COR-L47 (cell line): ENCODE results near the gene DNAJC11.

Source experiments
- DNase-seq: peaks from one replicate; lab custom pipeline; 2025; lab: John Stamatoyannopoulos, UW

DNAJC11 gene

DNA sequence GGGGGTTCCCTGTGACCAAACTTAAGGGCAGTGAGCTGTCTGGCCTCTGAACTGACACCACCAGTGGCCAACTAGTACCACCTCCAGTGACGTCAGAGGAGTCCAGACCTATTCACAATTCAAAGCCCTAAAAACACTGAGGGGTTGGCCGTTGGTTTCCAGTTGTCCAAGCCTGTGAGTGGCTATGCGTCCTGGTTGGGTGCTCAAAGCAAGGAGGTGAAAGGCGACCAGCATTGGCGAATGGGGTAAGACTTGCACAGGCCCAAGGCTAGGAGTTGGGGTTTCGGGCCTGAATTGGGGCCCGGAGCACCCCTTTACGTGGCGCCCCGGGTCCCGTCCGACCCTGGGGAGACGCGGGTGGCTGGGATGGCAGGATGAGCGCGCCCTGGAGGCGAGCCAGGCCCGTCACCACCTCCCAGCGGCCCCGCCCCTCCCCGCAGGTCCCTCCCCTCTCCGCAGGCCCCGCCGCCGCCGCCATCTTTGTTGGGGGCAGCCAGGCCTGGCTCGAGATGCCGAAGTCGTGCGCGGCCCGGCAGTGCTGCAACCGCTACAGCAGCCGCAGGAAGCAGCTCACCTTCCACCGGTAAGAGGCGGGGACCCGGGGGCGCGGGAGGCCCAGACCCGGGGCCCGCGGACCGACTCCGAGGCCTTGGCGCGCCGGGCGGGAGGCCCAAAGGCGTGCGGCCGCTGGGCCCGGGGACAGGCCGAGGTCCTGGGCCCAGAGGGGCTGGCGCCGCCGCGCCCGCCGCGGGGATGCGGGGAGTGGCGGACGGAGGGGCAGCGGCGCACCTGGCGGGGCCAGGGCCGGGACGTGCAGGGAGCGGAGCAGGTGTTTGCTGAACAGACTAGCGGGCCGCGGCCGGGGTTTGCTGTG lies 76.7 kb downstream of the DNAJC11 start, which contains the start of gene THAP3:
Gene THAP3, plus strand, starts transcription at position 159 of the 874 bp plus-strand sequence. Its CDS starts 351 bp downstream, at position 510.
- peak; percentile 83 for DNase-seq

GRCh38 chr1:6623269-6623965 lies 78.2 kb downstream of the DNAJC11 start:
- DNase-seq, result no peak

GRCh38 chr1:6622396-6623152 lies 79.0 kb downstream of the DNAJC11 start:
- no peak for DNase-seq

- no peak for DNase-seq
Measured at GRCh38 chr1:6621429-6622391, 79.9 kb downstream of the DNAJC11 start.

DNA sequence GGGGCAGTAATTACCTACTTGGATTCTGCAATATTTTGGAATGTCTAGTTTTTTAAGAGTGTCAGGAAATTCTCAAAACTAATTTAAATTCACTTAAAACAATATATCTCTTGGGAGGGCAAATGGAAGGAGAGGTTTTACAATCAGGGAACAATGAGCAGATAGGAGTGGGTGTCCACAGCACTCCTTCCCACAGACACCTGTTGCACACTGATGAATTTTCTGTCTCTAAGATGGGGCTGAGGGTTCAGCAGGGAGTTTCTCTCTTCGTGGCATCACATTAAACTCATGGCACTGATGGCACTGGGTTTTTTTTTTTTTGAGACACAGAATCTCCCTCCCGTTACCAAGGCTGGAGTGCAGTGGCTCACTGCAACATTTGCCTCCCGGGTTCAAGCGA lies 82.6 kb downstream of the DNAJC11 start:
- DNase-seq, result no peak

DNA sequence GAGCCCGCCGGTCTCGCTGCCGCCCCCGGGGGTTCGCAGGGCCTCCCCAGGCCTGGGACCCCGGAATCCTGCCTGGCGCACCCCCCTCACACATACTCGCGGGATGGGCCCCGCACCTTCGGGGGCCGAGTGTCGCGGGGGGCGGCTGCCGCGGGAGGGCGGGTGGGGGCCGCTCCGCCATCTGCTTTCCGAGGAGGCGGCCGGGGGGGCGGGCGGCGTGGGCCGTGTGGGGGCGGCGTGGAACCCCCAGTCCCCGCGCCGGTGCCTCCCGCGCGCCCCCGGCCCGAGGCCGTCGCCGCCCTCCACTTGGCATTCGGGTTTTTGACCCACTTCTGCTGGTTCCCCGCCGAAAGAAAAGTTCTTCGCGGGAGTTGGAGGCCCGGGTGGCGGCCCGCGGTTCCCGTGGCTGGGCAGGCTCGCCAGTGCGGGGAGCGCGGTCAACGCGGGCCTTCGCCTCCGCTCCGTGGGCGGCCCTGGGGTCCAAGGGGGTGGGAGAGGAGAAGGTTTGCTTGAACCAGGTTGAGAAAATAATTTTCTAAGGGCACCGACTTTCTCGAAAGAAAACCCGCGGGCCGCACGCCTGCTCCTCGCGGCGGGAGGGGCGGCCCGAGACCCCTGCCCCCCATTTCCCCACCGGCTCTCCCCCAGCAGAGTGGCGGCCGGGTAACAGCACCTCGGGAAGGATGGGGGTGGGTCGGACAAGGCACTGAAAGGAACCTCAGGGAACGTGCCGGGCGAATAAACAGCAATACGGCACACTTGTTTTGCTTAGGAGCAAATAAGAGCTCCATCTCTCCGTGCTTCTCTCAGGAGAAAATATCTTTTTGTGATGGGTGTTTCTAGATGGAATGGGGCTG lies 86.5 kb downstream of the DNAJC11 start:
- no peak for DNase-seq

DNA sequence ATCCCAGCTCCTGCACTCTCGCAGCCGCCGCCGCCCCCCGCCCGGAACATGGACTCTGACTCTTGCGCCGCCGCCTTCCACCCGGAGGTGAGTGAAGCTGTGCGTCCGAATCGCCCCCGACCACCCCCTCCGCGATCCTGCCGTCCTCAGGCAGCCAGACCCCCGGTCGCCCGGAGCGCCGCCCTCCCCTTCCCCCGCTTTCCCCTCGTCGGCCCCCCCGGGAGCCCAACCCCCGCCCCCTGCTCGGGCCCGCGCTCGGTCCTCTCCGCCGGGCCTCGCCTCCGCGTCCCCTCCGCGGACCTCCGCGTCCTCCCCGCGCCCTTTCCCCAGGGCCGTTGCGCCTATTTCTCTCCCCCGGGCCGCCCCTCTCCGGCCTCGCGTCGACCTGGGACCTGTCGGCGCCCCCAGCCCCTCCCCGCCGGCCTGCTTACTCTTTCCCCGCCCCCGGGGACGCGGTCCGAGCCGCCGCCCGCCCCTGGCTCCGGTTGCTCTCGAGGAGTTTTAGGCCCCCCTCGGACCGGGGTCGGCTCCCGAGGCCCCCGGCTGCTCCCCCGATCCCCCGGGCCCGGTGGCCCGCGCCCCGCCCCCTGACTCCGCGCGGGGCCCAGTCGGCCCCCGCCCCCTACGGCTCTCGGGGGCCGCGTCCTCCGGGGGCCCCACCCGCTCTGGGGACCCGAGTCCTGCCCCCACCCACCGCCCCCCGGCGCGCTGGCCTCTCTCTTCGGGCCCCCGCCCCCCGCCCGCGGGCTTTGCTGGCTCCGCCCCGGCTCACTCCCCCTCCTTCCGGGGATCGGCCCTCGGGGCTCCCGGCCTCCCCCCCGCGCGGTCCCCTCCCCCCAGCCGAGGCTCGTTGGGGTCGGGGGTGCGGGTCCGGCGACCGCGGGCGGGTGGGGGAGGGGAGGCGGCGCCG lies 87.3 kb downstream of the DNAJC11 start:
- no peak for DNase-seq

GRCh38 chr1:6613361-6614018 lies 88.1 kb downstream of the DNAJC11 start, which contains the start of gene PHF13:
PHF13 (plus strand) TSS chr1:6613731; CDS start chr1:6614067, 336 bp downstream.
- DNase-seq, result peak; percentile 99

DNA sequence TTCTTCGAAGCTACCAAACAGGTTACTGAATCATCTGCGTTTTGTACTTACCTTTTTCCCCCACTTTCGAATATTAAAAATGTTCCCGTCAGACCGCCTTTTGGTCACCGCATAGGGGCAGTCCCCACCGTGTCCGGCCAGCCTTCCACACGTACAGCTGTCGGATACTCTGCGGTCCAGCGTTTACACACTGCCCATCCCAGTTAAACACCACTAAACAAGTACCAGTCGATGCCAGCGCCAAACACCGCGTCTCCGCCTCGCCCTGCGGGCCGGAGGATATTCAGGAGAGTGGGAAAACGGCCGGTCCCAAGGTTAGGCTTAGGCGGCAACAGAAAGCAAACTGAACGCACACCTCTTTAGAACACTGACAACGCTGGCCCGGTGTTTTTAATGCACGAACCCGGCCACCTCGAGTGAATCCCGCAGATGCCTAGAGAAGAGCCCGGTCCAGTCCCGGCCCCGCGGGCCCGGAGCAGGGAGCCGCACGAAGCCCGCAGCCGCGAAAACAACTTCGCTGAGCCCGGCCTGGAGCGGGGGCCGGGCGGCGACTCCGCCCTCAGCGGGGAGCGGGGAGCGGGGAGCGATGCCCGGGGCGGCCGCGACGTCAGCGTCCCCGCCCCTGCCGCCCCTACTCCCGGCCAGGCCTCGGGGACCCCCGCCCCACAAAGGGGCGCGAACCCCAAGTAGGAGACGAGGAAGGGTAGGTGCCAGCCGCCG lies 88.8 kb downstream of the DNAJC11 start:
- peak; percentile 38 for DNase-seq

DNA sequence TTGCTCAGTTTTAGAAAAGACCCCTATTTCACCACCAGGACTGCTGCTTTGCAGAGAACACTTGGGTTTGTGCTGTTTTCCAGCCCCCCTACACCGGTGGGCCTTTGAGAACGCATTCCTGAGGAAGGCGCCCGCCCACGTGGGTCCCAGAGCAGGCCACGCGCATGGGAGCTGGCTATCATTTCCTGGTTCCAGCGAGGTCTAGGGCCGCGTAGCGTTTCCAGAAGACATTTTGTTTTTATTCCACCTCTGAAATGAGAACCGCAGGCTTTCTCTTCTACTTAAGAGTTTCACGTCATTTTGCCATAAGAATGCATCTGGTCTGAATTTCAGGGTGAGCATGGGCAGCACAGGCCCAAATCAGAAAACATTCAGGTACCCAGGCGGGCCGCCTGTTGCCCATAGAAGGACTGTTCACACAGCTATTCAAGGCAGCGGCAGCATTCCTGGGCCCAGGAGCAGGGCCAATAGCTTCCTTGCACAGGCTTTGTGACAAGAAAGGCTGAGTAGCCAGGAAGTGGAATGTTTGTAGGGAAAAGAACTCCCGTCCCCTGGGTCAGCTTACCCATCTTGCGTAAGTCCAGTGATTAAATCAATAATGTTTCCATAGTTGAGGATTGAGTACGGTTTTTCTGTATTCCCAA lies 97.6 kb downstream of the DNAJC11 start:
- no peak for DNase-seq

DNA sequence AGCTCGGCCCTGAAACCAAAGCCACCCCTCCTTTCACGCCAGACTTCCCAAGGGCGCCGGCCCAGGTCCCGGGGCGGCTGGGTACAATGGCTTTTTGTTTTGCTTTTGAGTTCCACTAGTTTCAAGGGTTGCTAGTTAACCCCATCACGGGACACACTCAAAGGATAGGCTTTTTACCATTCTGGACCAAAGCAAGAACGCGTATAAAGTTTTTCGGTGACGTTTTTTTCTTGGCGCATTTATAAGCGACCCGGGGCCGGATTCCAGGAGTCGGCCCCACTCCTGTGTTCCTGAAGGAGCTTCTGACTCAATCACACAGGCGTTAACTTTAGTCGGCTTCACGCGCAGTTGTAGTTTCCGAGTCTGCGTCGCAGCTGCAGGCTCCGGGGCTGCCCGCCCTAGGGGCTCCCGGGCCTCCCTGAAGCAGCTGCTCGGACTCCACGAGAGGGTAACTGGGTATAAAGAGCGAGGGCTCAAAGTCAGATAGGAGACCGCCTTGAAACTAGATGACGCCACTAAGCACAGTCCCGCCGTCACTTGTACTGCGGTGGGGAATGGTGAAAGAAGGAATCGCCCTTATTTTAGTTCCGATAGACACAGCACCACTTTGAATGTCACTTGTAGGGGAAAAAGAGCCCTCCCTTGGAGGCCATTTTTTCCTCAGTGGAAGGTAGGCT lies 98.2 kb downstream of the DNAJC11 start:
- no peak for DNase-seq

DNA sequence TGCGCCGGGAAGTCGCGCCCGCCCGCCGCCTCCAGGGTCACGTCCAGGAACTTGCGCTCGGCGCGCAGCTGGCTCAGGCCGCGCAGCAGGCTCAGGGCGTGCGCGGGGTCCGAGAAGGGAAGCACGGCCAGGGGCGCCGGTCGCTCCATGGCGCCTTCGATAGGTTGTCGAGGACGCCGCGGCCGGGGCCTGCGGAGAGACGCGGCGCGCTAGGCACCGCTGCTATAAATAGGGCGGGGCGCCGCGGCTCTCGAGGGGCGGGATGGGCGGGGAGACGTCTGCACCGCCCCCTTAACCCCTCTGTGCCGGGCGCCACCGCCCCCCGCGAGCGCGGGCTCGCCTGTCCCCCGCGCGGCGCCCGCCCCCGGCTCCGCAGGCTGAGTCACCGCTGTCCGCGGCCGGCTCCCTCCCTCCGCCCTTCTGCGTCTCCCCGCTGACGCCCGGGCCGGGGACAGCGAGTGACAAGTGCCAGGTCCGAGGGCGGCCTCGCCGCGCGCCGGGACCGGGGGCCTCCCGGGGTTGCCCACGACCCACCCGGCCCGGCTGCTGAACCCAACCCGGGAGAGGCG lies 98.9 kb downstream of the DNAJC11 start, which contains the start of gene KLHL21:
Gene KLHL21, minus strand, starts transcription at position 201 of the 569 bp plus-strand sequence. Its CDS starts 52 bp downstream, at position 149.
- DNase-seq, result peak; percentile 78

DNA sequence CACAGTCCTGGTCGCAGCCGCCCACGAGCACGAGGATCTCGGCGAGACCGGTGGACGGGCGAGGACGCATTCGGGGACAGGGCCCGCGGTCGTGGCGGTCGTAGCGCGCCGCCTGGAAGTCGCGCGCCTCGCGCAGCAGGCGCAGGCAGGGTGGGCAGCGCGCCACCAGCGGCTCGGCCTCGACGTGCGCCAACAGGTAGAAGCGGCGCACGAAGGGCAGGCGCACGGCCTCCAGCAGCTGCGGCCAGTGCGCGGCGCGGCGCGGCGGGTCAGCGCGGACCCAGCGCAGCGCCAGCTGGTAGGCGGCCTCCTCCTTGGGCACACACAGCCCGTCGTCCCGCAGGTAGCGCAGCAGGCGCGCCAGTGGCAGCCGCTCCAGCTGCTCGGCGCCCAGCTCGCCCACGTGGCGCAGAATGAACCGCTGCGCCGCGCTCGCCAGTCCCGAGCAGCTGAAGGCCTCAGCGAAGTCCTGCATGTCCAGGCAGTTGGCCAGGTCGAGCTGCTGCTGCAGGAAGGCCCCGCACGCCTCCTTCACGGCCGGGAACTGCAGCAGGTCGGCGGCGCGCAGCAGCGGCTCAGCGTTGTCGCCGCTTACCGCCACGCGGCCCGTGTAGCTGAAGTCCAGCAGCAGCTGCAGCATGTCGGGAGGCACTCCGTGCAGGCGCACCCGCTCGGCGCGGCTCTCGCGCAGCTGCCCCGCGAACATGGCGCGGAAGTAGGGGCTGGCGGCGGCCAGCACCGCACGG lies 99.5 kb downstream of the DNAJC11 start:
- DNase-seq, result peak; percentile 63

- peak; percentile 37 for DNase-seq
Measured at GRCh38 chr1:6601049-6601922, 100.3 kb downstream of the DNAJC11 start.
